Mesothelial cell of epicardium (in vitro differentiated cells): ENCODE measurements around the gene ADH1A. TPM values are rescaled to one million over a fixed set of nuclear protein-coding genes. Genes with fewer than 3 reads are reported as not detected.
"Not testable (repeated sequence)": the region's sequence is repeated elsewhere in the genome, so short reads cannot be mapped to it uniquely, and the experiment has no call there.

Experiments
- DNase-seq, 2 experiments: peaks; one replicate each; pipeline ENCODE4 v3.0.0; 2021; ENCODE audit warnings: low spot score in 2 of 2; ENCODE audit not compliant: unreplicated experiment in 2 of 2
- H3K27ac Mint-ChIP-seq: 2 replicates; pipeline ENCODE4 v1.8.0; 2021; ENCODE audit warnings: mixed read lengths
- H3K27me3 Mint-ChIP-seq: 2 replicates; pipeline ENCODE4 v1.8.0; 2021; ENCODE audit warnings: low read depth, mixed read lengths
- H3K36me3 Mint-ChIP-seq: 2 replicates; pipeline ENCODE4 v1.8.0; 2021; ENCODE audit warnings: mixed read lengths
- H3K4me1 Mint-ChIP-seq: 2 replicates; pipeline ENCODE4 v1.8.0; 2021; ENCODE audit warnings: mixed read lengths
- H3K4me3 Mint-ChIP-seq: 2 replicates; pipeline ENCODE4 v1.8.0; 2021; ENCODE audit warnings: mild to moderate bottlenecking, moderate library complexity, mixed read lengths
- H3K9me3 Mint-ChIP-seq: 2 replicates; pipeline ENCODE4 v1.8.0; 2021; ENCODE audit warnings: mixed read lengths
- total RNA-seq: library from RNA; stranded (reverse); gene quantifications from 3 replicates; pipeline ENCODE4 v1.2.1, GENCODE V29; 2021
- TF ChIP-seq, protein P1 (sequence below): fragments of 200-600 bp; sonication (generic); IDR thresholded peaks from one replicate; pipeline ENCODE4 v1.5.0; 2021; ENCODE audit warnings: antibody characterized with exemption; ENCODE audit not compliant: unreplicated experiment

Gene ADH1A
- total RNA-seq, 1 donor from 2014 or later: not detected

DNA sequence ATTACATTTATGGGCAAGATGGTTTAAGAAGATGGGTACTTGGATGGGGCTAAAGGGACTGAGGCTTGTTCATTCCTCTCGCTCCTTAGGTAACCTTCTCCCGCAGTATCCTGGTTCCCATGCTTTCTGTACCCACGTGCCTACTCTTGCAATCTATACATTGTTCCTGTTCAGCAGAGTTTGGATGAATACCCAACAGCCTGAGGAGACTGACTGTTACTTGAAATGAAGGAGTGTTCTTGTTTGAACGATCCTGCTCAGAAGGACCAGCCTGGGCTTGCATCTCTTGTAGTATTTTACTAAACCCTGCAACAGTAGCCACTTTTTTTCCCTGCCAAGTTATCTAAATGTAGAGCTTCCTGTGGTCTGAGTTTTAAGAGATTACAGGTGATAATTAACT is 38.0 kb downstream of the ADH1A start:
- no peak for DNase-seq
- no peaks in the 10 kb centered on the region for H3K36me3 Mint-ChIP-seq
- TF ChIP-seq, protein P1, sequence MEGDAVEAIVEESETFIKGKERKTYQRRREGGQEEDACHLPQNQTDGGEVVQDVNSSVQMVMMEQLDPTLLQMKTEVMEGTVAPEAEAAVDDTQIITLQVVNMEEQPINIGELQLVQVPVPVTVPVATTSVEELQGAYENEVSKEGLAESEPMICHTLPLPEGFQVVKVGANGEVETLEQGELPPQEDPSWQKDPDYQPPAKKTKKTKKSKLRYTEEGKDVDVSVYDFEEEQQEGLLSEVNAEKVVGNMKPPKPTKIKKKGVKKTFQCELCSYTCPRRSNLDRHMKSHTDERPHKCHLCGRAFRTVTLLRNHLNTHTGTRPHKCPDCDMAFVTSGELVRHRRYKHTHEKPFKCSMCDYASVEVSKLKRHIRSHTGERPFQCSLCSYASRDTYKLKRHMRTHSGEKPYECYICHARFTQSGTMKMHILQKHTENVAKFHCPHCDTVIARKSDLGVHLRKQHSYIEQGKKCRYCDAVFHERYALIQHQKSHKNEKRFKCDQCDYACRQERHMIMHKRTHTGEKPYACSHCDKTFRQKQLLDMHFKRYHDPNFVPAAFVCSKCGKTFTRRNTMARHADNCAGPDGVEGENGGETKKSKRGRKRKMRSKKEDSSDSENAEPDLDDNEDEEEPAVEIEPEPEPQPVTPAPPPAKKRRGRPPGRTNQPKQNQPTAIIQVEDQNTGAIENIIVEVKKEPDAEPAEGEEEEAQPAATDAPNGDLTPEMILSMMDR: no peak

DNA sequence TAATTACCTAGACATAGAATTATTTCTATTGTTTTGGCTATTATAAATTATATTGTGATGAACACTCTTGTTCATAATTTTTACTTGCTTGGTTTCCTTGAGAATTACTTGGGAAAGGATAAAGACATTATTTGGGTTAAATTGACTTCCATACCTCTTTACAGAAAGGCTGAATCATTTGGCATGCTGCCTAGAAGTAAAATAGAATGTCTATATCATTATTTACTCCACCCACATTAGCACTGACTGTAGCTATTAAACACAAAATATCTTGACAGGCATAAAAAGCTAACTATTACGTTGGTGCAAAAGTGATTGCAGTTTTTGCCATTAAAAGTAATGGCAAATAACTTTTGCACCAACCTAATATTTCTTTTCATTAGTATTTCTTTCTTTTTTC is 42.1 kb downstream of the ADH1A start:
- Mint-ChIP-seq H3K9me3 (peaks cover 38% of the 10 kb centered on the region), H3K27me3 (no peaks in the 10 kb centered on the region), H3K36me3 (peaks cover 14% of the 10 kb centered on the region), H3K4me3 (no peak overlapping the region), H3K27ac (no peak overlapping the region), H3K4me1 (peaks cover 15% of the 10 kb centered on the region)
- no peak for DNase-seq
- TF ChIP-seq, protein P1: no peak

More for the DNA sequence above, 38.0 kb downstream of the ADH1A start:
- Mint-ChIP-seq H3K4me1 (peaks cover 15% of the 10 kb centered on the region), H3K27me3 (no peaks in the 10 kb centered on the region), H3K4me3 (no peak overlapping the region), H3K27ac (no peak overlapping the region), H3K9me3 (peaks cover 5% of the 10 kb centered on the region)

DNA sequence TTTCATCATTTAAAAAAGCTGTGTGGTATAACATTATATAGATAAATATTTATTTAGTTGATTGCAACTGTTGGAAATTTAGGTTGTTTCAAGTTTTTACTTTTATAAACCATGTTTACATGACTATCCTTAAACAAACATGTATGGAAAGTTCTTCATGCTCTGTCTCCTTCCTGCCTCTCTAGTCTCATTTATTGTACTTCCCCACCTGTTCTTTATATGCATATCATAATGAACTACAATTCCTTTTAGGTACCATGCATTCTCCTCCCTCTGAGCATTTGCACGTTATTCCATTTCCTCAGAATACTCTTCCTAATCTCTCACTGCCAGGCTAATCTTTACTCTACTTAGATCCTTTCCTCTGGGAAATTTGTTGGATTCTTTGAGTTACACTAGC is 54.8 kb downstream of the ADH1A start:
- no peaks in the 10 kb centered on the region for H3K27me3 Mint-ChIP-seq
- no peak overlapping the region for H3K4me3 Mint-ChIP-seq
- no peak overlapping the region for H3K27ac Mint-ChIP-seq
- H3K4me1 Mint-ChIP-seq: peaks cover 8% of the 10 kb centered on the region
- peaks cover 24% of the 10 kb centered on the region for H3K9me3 Mint-ChIP-seq
- H3K36me3 Mint-ChIP-seq: peaks cover 2% of the 10 kb centered on the region
- TF ChIP-seq, protein P1: no peak
- DNase-seq: no peak

DNA sequence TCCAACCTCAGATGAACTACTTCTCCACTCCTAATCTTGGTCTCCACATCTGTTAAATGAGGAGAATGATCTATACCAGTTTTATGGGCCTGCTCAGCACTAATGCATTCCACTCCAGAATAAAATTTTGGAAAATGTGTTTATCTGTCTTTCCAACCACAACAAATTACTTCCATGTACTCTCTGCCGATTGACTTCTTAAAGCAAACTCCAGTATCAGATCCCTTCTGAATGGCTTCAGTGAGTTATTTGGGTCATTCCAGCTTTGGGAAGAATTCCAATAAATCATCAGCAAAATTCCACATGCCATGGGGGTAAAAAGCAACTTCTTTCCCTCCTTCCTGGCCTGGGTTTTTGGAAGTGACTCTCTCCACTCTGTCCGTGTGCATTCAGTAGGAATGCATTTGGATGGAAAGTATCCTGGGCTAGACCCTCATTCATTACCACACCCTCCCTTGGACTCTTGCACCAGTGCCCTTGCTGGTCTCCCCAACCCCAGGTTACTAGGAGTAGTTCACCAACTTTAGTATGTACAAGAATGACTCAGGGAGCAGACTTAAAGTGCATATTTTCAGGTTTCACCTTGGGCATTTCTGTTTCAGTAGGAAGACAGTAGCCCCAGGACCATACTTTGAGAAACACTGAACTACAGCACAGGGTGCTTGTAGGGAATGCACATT is 56.3 kb downstream of the ADH1A start:
- Mint-ChIP-seq H3K36me3 (peaks cover 6% of the 10 kb centered on the region), H3K27me3 (no peaks in the 10 kb centered on the region), H3K9me3 (peaks cover 38% of the 10 kb centered on the region), H3K4me1 (peaks cover 8% of the 10 kb centered on the region), H3K4me3 (no peak overlapping the region), H3K27ac (no peak overlapping the region)
- no peak for DNase-seq
- TF ChIP-seq, protein P1: no peak

DNA sequence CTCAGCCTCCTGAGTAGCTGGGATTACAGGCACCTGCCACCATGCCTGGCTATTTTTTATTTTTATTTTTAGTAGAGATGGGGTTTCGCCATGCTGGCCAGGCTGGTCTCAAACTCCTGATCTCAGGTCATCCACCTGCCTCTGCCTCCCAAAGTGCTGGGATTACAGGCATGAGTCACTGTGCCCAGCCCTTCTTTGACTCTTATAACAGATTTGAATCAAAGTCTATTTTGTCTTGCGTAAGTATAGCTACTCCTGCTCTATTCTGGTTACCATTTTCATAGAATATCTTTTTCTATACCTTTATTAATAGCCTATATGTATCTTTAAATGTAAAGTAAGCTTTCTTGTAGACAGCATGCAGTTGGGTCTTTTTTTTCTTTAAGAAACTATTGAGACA is 57.4 kb downstream of the ADH1A start:
- not testable (repeated sequence) for H3K4me3 Mint-ChIP-seq, H3K4me1 Mint-ChIP-seq, H3K27me3 Mint-ChIP-seq, DNase-seq, H3K36me3 Mint-ChIP-seq, H3K27ac Mint-ChIP-seq
- peaks cover 43% of the 10 kb centered on the region for H3K9me3 Mint-ChIP-seq

DNA sequence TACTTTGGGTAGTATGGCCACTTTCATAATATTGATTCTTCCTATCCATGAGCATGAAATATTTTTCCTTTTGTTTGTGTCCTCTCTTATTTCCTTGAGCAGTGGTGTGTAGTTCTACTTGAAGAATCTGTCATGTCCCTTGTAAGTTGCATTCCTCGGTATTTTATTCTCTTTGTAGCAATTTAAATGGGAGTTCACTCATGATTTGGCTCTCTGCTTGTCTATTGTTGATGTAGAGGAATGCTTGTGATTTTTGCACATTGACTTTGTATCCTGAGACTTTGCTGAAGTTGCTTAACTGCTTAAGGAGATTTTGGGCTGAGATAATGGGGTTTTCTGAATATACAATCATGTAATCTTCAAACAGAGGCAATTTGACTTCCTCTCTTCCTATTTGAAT is 62.1 kb downstream of the ADH1A start:
- H3K27me3 Mint-ChIP-seq, H3K4me3 Mint-ChIP-seq, H3K4me1 Mint-ChIP-seq: not testable (repeated sequence)

DNA sequence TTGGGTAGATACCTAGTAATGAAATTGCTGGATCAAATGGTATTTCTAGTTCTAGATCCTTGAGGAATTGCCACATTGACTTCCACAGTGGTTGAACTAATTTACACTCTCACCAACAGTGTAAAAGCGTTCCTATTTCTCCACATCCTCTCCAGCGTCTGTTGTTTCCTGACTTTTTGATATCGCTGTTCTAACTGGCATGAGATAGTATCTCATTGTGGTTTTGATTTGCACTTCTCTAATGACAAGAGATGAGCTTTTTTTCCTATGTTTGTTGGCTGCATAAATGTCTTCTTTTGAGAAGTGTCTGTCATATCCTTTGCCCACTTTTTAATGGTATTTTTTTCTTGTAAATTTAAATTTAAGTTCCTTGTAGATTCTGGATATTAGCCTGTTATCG is 63.1 kb downstream of the ADH1A start:
- not testable (repeated sequence) for H3K27me3 Mint-ChIP-seq, H3K4me1 Mint-ChIP-seq, H3K27ac Mint-ChIP-seq, DNase-seq, H3K4me3 Mint-ChIP-seq
- Mint-ChIP-seq H3K36me3 (peaks cover 13% of the 10 kb centered on the region), H3K9me3 (peaks cover 51% of the 10 kb centered on the region)

More for the DNA sequence above, 62.1 kb downstream of the ADH1A start:
- not testable (repeated sequence) for H3K27ac Mint-ChIP-seq, DNase-seq
- Mint-ChIP-seq H3K9me3 (peaks cover 51% of the 10 kb centered on the region), H3K36me3 (peaks cover 13% of the 10 kb centered on the region)

Other genes starting within 250 kb of the ADH1A start
- 123 to 129 TPM (median 125 TPM) in 3 replicates for gene ADH5, start 202.2 kb downstream of the ADH1A start, total RNA-seq
- not detected in 3 replicates for gene ADH4, start 146.7 kb downstream of the ADH1A start, total RNA-seq
- not detected in 3 replicates for gene ADH6, start 71.7 kb downstream of the ADH1A start, total RNA-seq
- gene ADH1B, start 30.4 kb upstream of the ADH1A start, total RNA-seq: 0.14 TPM in 1 of 3 replicates, not detected in the others
- 0.34 to 0.69 TPM (median 0.54 TPM) in 3 replicates for gene ADH1C, start 61.8 kb upstream of the ADH1A start, total RNA-seq
- not detected in 3 replicates for gene ADH7, start 144.4 kb upstream of the ADH1A start, total RNA-seq
- gene C4orf17, start 220.0 kb upstream of the ADH1A start, total RNA-seq: not detected in 3 replicates